Endodermal cell (in vitro differentiated cells): Measurements from ENCODE around the gene DPP3. TPM values are rescaled to one million over a fixed set of nuclear protein-coding genes. Genes with fewer than 3 reads are reported as not detected.

ENCODE experiments used
- DNase-seq: peaks from one replicate; pipeline ENCODE4 v3.0.0-alpha.2; 2017
- H3K27ac ChIP-seq: 2 replicates; pipeline ENCODE4 v1.5.1; 2013; ENCODE audit warnings: mild to moderate bottlenecking, low read depth, low read length, moderate library complexity
- H3K27me3 ChIP-seq: 2 replicates; pipeline ENCODE4 v1.6.1; 2013; ENCODE audit warnings: mild to moderate bottlenecking, low read length, moderate library complexity; ENCODE audit not compliant: insufficient read depth, control insufficient read depth, poor library complexity, severe bottlenecking
- H3K36me3 ChIP-seq: 2 replicates; pipeline ENCODE4 v1.7.0; 2013; ENCODE audit warnings: mild to moderate bottlenecking, low read length, moderate library complexity; ENCODE audit not compliant: control insufficient read depth, insufficient read depth
- H3K4me1 ChIP-seq: one replicate; pipeline ENCODE4 v1.7.0; 2013; ENCODE audit warnings: low read length; ENCODE audit not compliant: control insufficient read depth, insufficient read depth
- H3K4me3 ChIP-seq: 2 replicates; pipeline ENCODE4 v1.5.1; 2013; ENCODE audit warnings: mild to moderate bottlenecking, low read length, moderate library complexity
- H3K9ac ChIP-seq: 2 replicates; pipeline ENCODE4 v1.6.1; 2013; ENCODE audit warnings: mild to moderate bottlenecking, low read length, moderate library complexity; ENCODE audit not compliant: poor library complexity, severe bottlenecking; ENCODE audit errors: extremely low read depth
- H3K9me3 ChIP-seq: 2 replicates; pipeline ENCODE4 v1.6.1; 2013; ENCODE audit warnings: mild to moderate bottlenecking, low read length, moderate library complexity; ENCODE audit not compliant: control insufficient read depth
- H3K27ac Mint-ChIP-seq: 2 replicates; pipeline ENCODE4 v1.8.0; 2020; ENCODE audit warnings: mixed read lengths
- H3K27me3 Mint-ChIP-seq: 2 replicates; pipeline ENCODE4 v1.8.0; 2021; ENCODE audit warnings: mild to moderate bottlenecking, mixed read lengths; ENCODE audit not compliant: insufficient read depth
- H3K36me3 Mint-ChIP-seq: 2 replicates; pipeline ENCODE4 v1.8.0; 2020; ENCODE audit warnings: low read depth, mixed read lengths
- H3K4me1 Mint-ChIP-seq: 2 replicates; pipeline ENCODE4 v1.8.0; 2020; ENCODE audit warnings: mixed read lengths
- H3K4me3 Mint-ChIP-seq: 2 replicates; pipeline ENCODE4 v1.8.0; 2020; ENCODE audit warnings: mild to moderate bottlenecking, moderate library complexity, mixed read lengths
- H3K9me3 Mint-ChIP-seq: 2 replicates; pipeline ENCODE4 v1.8.0; 2020; ENCODE audit warnings: mild to moderate bottlenecking, mixed read lengths
- CTCF ChIP-seq: fragments of 200-600 bp; sonication (generic); conservative IDR thresholded peaks from 2 replicates; pipeline ENCODE4 v1.5.0; 2021; ENCODE audit warnings: antibody characterized with exemption, mild to moderate bottlenecking
- WGBS, 2 experiments: methylation state at CpG; one replicate each; pipeline versions ENCODE4 v1.1.5 to v1.1.7; 2013; ENCODE audit warnings: missing lambda C conversion rate in 2 of 2, mixed read lengths in 1 of 2; ENCODE audit not compliant: insufficient coverage in 1 of 2, insufficient read length in 1 of 2; 5-methylcytosine and 5-hydroxymethylcytosine counted together
- total RNA-seq, 2 donors: library from RNA; stranded (reverse); fragmentation: NEBNext Ultra II Directional in 1 of 2; extraction: Animal tissue kit (Norgen Biotek cat#: 25700) in 1 of 2; gene quantifications; 2 replicates in 1 of 2; 3 replicates in 1 of 2; pipeline ENCODE4 v1.2.1, GENCODE V29; 2021

DPP3 gene
- total RNA-seq, 2 donors from 2014 or later: 84.8 to 86.3 TPM

- no peaks in the 10 kb centered on the region for H3K4me1 Mint-ChIP-seq
- H3K27me3 Mint-ChIP-seq: no peaks in the 10 kb centered on the region
- Histone ChIP-seq H3K9me3 (no peaks in the 10 kb centered on the region), H3K27ac (no peak overlapping the region), H3K4me1 (no peaks in the 10 kb centered on the region), H3K27me3 (no peaks in the 10 kb centered on the region), H3K9ac (peak overlapping the region; percentile 6), H3K36me3 (peaks cover 8% of the 10 kb centered on the region), H3K4me3 (no peak overlapping the region)
- no peak overlapping the region for H3K27ac Mint-ChIP-seq
- peaks cover 34% of the 10 kb centered on the region for H3K36me3 Mint-ChIP-seq
- no peak overlapping the region for H3K4me3 Mint-ChIP-seq
- no peaks in the 10 kb centered on the region for H3K9me3 Mint-ChIP-seq
- DNase-seq: no peak
- WGBS, 2 experiments: 80 to 94% methylated on average over 1 to 10 of the region's 10 CpGs
- no peak for TF ChIP-seq CTCF
These were observed 50.9 kb downstream of the DPP3 start for GRCh38 chr11:66530927-66531709.

- Histone ChIP-seq H3K4me3 (no peak overlapping the region), H3K27ac (no peak overlapping the region), H3K4me1 (no peaks in the 10 kb centered on the region), H3K36me3 (peaks cover 8% of the 10 kb centered on the region), H3K9me3 (no peaks in the 10 kb centered on the region), H3K9ac (no peak overlapping the region), H3K27me3 (no peaks in the 10 kb centered on the region)
- H3K4me3 Mint-ChIP-seq: no peak overlapping the region
- H3K27ac Mint-ChIP-seq: no peak overlapping the region
- no peak for DNase-seq
- H3K9me3 Mint-ChIP-seq: no peaks in the 10 kb centered on the region
- no peaks in the 10 kb centered on the region for H3K27me3 Mint-ChIP-seq
- H3K36me3 Mint-ChIP-seq: peaks cover 30% of the 10 kb centered on the region
- whole genome bisulfite sequencing, 2 experiments: 90 to 93% methylated on average over 6 to 11 of the region's 11 CpGs
- H3K4me1 Mint-ChIP-seq: no peaks in the 10 kb centered on the region
- no peak for TF ChIP-seq CTCF
These were observed 51.6 kb downstream of the DPP3 start for GRCh38 chr11:66531841-66532240.

GRCh38 chr11:66532784-66533183 is 52.5 kb downstream of the DPP3 start:
- H3K9me3 Mint-ChIP-seq: no peaks in the 10 kb centered on the region
- no peak overlapping the region for H3K9ac ChIP-seq
- H3K36me3 Mint-ChIP-seq: peaks cover 30% of the 10 kb centered on the region
- H3K27me3 ChIP-seq: no peaks in the 10 kb centered on the region
- no peaks in the 10 kb centered on the region for H3K4me1 Mint-ChIP-seq
- H3K9me3 ChIP-seq: no peaks in the 10 kb centered on the region
- no peak overlapping the region for H3K27ac Mint-ChIP-seq
- DNase-seq: no peak
- TF ChIP-seq CTCF: no peak
- 86 to 90% methylated on average over 3 to 5 of the region's 6 CpGs for WGBS, 2 experiments
- no peaks in the 10 kb centered on the region for H3K27me3 Mint-ChIP-seq
- H3K4me1 ChIP-seq: no peaks in the 10 kb centered on the region
- H3K27ac ChIP-seq: no peak overlapping the region
- H3K4me3 Mint-ChIP-seq: no peak overlapping the region
- no peak overlapping the region for H3K4me3 ChIP-seq
- H3K36me3 ChIP-seq: peaks cover 8% of the 10 kb centered on the region
